ACHN (cell line): ENCODE measurements around the gene TBC1D16.

Source experiments
- DNase-seq: peaks from one replicate; pipeline ENCODE4 v3.0.0-alpha.2; 2015
- in situ Hi-C: cut with HindIII; loops from 2 replicates; pipeline ENCODE4 v1.10.0; 2017; ENCODE audit warnings: low sequenced_read_pairs, low pct_ligation_motif_present, low pct_unique_long_range_greater_than_20kb

TBC1D16 gene

GRCh38 chr17:80030730-80031410 is 4.8 kb downstream of the TBC1D16 start:
- in situ Hi-C loops, result no loop called here
- no peak for DNase-seq

- in situ Hi-C loops, result no loop called here
- no peak for DNase-seq
Measured at GRCh38 chr17:80029258-80029974, 6.3 kb downstream of the TBC1D16 start.

GRCh38 chr17:80028030-80028429 is 7.6 kb downstream of the TBC1D16 start:
- DNase-seq, result no peak
- in situ Hi-C loops, result no loop called here

GRCh38 chr17:80027043-80027435 is 8.6 kb downstream of the TBC1D16 start:
- DNase-seq, result no peak
- in situ Hi-C loops, result no loop called here

GRCh38 chr17:80026359-80027042 is 9.2 kb downstream of the TBC1D16 start:
- no peak for DNase-seq
- in situ Hi-C loops, result no loop called here

GRCh38 chr17:80025796-80026195 is 9.9 kb downstream of the TBC1D16 start:
- DNase-seq, result no peak

GRCh38 chr17:80025140-80025539 is 10.5 kb downstream of the TBC1D16 start:
- no peak for DNase-seq
- in situ Hi-C loops, result no loop called here

More at GRCh38 chr17:80025796-80026195, 9.9 kb downstream of the TBC1D16 start:
- in situ Hi-C loops, result no loop called here

GRCh38 chr17:80024206-80024972 is 11.3 kb downstream of the TBC1D16 start:
- in situ Hi-C loops, result no loop called here

GRCh38 chr17:80023481-80024205 is 12.0 kb downstream of the TBC1D16 start:
- in situ Hi-C loops, result no loop called here
- DNase-seq, result no peak

More at GRCh38 chr17:80024206-80024972, 11.3 kb downstream of the TBC1D16 start:
- DNase-seq, result no peak

GRCh38 chr17:80021600-80021999 is 14.1 kb downstream of the TBC1D16 start:
- no peak for DNase-seq
- in situ Hi-C loops, result no loop called here

GRCh38 chr17:80018917-80019651 is 16.6 kb downstream of the TBC1D16 start:
- in situ Hi-C loops, result no loop called here
- DNase-seq, result no peak

- DNase-seq, result no peak
- in situ Hi-C loops, result no loop called here
Measured at GRCh38 chr17:80017226-80018010, 18.3 kb downstream of the TBC1D16 start.

GRCh38 chr17:80012765-80013741 is 22.6 kb downstream of the TBC1D16 start:
- no peak for DNase-seq
- in situ Hi-C loops, result no loop called here

GRCh38 chr17:80011989-80012555 is 23.6 kb downstream of the TBC1D16 start:
- DNase-seq, result no peak
- in situ Hi-C loops, result no loop called here

GRCh38 chr17:80010283-80010858 is 25.3 kb downstream of the TBC1D16 start:
- in situ Hi-C loops, result no loop called here
- no peak for DNase-seq
